Nephron progenitor cell (in vitro differentiated cells): ENCODE measurements around the gene MAGEF1.
A peak's percentile ranks its signal among the peaks of the same experiment; 100 is the strongest.

Experiments used
- DNase-seq: peaks from one replicate; pipeline ENCODE4 v3.0.0; 2021
- H3K27ac Mint-ChIP-seq: 2 replicates; pipeline ENCODE4 v1.8.0; 2021; ENCODE audit warnings: mild to moderate bottlenecking, moderate library complexity, mixed read lengths
- H3K27me3 Mint-ChIP-seq: 2 replicates; pipeline ENCODE4 v1.8.0; 2021; ENCODE audit warnings: mild to moderate bottlenecking, low read depth, mixed read lengths; ENCODE audit not compliant: poor library complexity
- H3K36me3 Mint-ChIP-seq: 2 replicates; pipeline ENCODE4 v1.8.0; 2021; ENCODE audit warnings: low read depth, mixed read lengths
- H3K4me1 Mint-ChIP-seq: 2 replicates; pipeline ENCODE4 v1.8.0; 2021; ENCODE audit warnings: mixed read lengths
- H3K4me3 Mint-ChIP-seq: 2 replicates; pipeline ENCODE4 v1.8.0; 2021; ENCODE audit warnings: mild to moderate bottlenecking, moderate library complexity, mixed read lengths
- H3K9me3 Mint-ChIP-seq: 2 replicates; pipeline ENCODE4 v1.8.0; 2021; ENCODE audit warnings: mild to moderate bottlenecking, moderate library complexity, mixed read lengths
- CTCF ChIP-seq: fragments of 200-600 bp; sonication (generic); IDR thresholded peaks from 2 replicates; pipeline ENCODE4 v1.5.0; 2021; ENCODE audit warnings: antibody characterized with exemption

MAGEF1 gene

GRCh38 chr3:184750349-184751083 lies 38.7 kb upstream of the MAGEF1 start:
- H3K27me3 Mint-ChIP-seq, result peaks cover 20% of the 10 kb centered on the region
- DNase-seq, result no peak
- H3K9me3 Mint-ChIP-seq, result peaks cover 5% of the 10 kb centered on the region
- no peak overlapping the region for H3K27ac Mint-ChIP-seq
- TF ChIP-seq CTCF, result no peak
- H3K4me3 Mint-ChIP-seq, result no peak overlapping the region
- H3K4me1 Mint-ChIP-seq, result peaks cover 56% of the 10 kb centered on the region
- H3K36me3 Mint-ChIP-seq, result no peaks in the 10 kb centered on the region

GRCh38 chr3:184749168-184749744 lies 37.4 kb upstream of the MAGEF1 start:
- no peak for TF ChIP-seq CTCF
- Mint-ChIP-seq H3K9me3 (peaks cover 5% of the 10 kb centered on the region), H3K27ac (no peak overlapping the region), H3K4me1 (peaks cover 67% of the 10 kb centered on the region), H3K36me3 (no peaks in the 10 kb centered on the region), H3K4me3 (no peak overlapping the region), H3K27me3 (peaks cover 22% of the 10 kb centered on the region)
- DNase-seq, result no peak

DNA sequence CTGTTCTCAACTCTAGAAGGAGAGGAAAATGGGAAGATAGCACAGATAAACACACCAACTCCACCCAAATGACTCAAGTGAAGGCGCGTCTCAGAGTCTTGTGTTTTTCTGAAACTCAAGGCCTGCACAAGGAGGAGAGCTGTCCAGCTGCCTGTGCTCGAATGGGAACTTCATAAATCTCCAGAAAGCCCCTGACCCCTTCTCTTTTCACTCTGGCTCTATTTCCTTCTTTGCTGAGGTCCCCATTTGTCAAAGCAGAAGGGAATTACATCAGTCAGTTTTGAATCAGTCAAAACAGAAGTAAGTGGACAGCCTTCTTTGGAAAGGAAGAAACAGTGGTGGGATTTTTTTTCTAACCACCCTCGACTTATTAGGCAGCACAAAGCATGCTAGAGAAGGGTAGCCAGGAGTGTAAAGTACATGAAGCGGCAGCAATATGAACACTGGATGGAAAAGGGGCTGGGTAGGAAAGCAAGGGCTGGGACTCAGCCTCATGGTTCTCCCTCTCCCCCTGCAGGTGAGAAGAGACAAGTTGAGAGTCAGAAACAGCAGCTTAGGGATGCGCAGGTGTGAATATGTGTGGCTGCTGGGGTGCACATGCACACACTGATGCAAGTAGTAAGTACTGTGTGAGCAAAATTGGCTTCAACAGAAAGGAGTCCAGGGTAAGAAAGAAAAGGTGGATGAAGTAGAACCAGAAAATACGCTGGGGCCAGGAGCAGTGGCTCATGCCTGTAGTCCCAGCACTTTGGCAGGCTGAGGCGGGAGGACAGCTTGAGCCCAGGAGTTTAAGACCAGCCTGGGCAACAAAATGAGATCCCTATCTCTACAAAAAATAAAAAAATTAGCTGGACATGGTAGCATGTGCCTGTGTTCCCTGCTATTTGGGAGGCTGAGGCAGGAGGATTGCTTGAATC lies 36.6 kb upstream of the MAGEF1 start:
- Mint-ChIP-seq H3K9me3 (peaks cover 5% of the 10 kb centered on the region), H3K4me1 (peaks cover 67% of the 10 kb centered on the region), H3K27me3 (peaks cover 22% of the 10 kb centered on the region), H3K36me3 (no peaks in the 10 kb centered on the region), H3K4me3 (peak overlapping the region; percentile 5), H3K27ac (peak overlapping the region; percentile 1)
- TF ChIP-seq CTCF, result peak; percentile 45
- DNase-seq, result no peak

DNA sequence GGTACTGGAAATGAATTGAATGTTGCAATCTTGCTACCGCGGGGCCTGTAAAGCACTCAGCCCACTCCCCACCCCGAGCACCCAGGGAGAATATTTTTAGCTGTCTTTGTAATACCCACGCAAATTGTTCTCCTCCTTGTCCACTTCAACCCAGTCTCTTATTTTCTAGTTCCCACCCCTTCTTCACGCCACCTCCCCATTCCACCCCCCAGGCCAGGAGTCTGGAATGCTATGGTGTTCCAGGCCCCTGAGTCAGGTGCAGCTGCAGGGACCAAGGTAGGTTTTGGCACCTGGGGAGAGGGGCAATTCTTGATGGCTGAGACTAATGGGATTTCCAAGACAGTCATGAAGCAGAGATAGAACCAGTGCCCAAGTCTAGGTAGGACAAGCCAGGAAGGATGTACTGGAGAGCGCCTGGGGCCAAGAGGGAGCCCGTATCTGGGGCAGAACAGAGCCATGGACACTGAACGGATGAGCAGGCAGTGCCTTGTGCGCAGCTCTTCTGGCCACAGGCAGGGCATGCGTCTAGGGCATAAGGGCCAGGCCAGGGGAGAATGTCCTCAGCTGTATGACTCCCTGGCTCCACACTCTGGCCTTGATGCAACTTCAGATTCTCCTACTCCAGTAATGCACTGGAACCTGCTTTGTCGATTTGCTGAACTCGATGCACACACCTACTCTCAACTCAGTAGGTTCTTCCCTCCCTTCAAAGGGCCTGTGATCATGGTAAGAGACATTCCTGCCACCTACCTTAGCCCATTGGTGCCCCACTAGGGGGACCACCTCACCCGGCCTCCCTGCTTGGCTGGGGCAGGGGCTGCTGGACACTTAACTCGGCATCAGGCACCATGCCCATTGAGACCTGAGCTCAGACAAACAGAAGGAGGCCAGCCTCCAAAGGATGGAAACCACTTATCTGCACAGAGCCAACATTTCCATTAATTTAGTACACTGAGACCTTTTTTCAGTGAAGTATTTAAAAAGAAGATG lies 34.6 kb upstream of the MAGEF1 start:
- no peak overlapping the region for H3K4me3 Mint-ChIP-seq
- DNase-seq, result no peak
- no peaks in the 10 kb centered on the region for H3K36me3 Mint-ChIP-seq
- no peak for TF ChIP-seq CTCF
- no peak overlapping the region for H3K27ac Mint-ChIP-seq
- no peaks in the 10 kb centered on the region for H3K9me3 Mint-ChIP-seq
- H3K4me1 Mint-ChIP-seq, result peaks cover 72% of the 10 kb centered on the region
- H3K27me3 Mint-ChIP-seq, result peaks cover 22% of the 10 kb centered on the region

- Mint-ChIP-seq H3K9me3 (no peaks in the 10 kb centered on the region), H3K4me3 (no peak overlapping the region), H3K36me3 (no peaks in the 10 kb centered on the region), H3K27me3 (peaks cover 26% of the 10 kb centered on the region), H3K27ac (no peak overlapping the region), H3K4me1 (peaks cover 71% of the 10 kb centered on the region)
- no peak for TF ChIP-seq CTCF
- no peak for DNase-seq
Measured at GRCh38 chr3:184745526-184745925, 33.7 kb upstream of the MAGEF1 start.
